Sigmoid colon (tissue), 3 donors: ENCODE data around the gene PACRG.

Experiments
- POLR2A ChIP-seq, 2 donors: fragments of 450-650 bp; IDR thresholded peaks; one replicate each; pipeline ENCODE4 v1.6.1; 2016; ENCODE audit warnings: antibody characterized with exemption in 2 of 2, mild to moderate bottlenecking in 2 of 2, moderate library complexity in 2 of 2
- TF ChIP-seq, protein P1 (sequence below), 4 experiments: fragments of 450-650 bp in 3 of 4; fragments of 200-600 bp in 1 of 4; IDR thresholded peaks; one replicate each; pipeline ENCODE4 v1.5.1; 2016 to 2019; ENCODE audit warnings: antibody characterized with exemption in 4 of 4, mild to moderate bottlenecking in 3 of 4, moderate library complexity in 2 of 4

DNA sequence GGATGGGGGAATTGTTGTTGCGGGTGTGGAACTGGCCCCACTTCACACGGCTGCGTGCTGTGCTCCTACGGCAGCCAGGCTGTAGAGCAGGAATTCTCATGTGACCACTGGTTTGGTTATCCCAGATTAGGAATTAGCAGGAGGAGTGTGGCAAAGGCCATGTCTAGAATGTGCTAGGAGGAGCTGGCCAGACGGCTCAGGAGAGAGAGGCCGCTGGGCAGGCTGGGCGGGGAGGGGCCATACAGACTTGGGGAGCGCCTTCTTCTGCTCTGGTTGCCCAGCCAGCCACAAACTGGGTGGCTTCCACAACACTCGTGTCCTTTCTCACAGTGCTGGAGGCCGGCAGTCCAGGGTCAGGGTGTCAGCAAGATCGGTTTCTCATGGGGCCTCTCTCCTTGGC is 441.7 kb downstream of the PACRG start:
- TF ChIP-seq, protein P1, sequence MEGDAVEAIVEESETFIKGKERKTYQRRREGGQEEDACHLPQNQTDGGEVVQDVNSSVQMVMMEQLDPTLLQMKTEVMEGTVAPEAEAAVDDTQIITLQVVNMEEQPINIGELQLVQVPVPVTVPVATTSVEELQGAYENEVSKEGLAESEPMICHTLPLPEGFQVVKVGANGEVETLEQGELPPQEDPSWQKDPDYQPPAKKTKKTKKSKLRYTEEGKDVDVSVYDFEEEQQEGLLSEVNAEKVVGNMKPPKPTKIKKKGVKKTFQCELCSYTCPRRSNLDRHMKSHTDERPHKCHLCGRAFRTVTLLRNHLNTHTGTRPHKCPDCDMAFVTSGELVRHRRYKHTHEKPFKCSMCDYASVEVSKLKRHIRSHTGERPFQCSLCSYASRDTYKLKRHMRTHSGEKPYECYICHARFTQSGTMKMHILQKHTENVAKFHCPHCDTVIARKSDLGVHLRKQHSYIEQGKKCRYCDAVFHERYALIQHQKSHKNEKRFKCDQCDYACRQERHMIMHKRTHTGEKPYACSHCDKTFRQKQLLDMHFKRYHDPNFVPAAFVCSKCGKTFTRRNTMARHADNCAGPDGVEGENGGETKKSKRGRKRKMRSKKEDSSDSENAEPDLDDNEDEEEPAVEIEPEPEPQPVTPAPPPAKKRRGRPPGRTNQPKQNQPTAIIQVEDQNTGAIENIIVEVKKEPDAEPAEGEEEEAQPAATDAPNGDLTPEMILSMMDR (IDR thresholded peaks at IDR 0.05) = no peak
- TF ChIP-seq POLR2A (IDR thresholded peaks at IDR 0.05) = no peak
